Activated B cell treated with CpG ODN at 0.5 μM for 24 hours (primary cell): ENCODE results near the gene MAML3. TPM values are rescaled to one million over a fixed set of nuclear protein-coding genes. Genes with fewer than 3 reads are reported as not detected.

ENCODE experiments used
- ATAC-seq: fragments of 200-7000 bp; cut with Tn5 transposase; one replicate; pipeline ENCODE4 v1.10.0; 2021; ENCODE audit warnings: low read depth, mild to moderate bottlenecking, moderate library complexity
- CTCF ChIA-PET: fragments of 350-600 bp; sonication (Branson Sonifier 250); formaldehyde crosslinking; loops from one replicate; lab custom pipeline; 2021; ENCODE audit warnings: antibody characterized with exemption; lab: Charles Lee
- POLR2A ChIA-PET: fragments of 350-600 bp; sonication (Branson Sonifier 250); formaldehyde crosslinking; loops from one replicate; lab custom pipeline; 2021; ENCODE audit warnings: antibody characterized with exemption; lab: Charles Lee
- DNase-seq: peaks from one replicate; pipeline ENCODE4 v3.0.0; 2022
- H3K27ac Mint-ChIP-seq: one replicate; pipeline ENCODE4 v1.8.0; 2020; ENCODE audit warnings: mixed read lengths
- H3K27me3 Mint-ChIP-seq: one replicate; pipeline ENCODE4 v1.8.0; 2021; ENCODE audit warnings: mixed read lengths
- H3K36me3 Mint-ChIP-seq: one replicate; pipeline ENCODE4 v1.8.0; 2021; ENCODE audit warnings: low read depth, mixed read lengths
- H3K4me1 Mint-ChIP-seq: one replicate; pipeline ENCODE4 v1.8.0; 2021; ENCODE audit warnings: mixed read lengths
- H3K4me3 Mint-ChIP-seq: one replicate; pipeline ENCODE4 v1.8.0; 2020; ENCODE audit warnings: mild to moderate bottlenecking, mixed read lengths
- H3K9me3 Mint-ChIP-seq: one replicate; pipeline ENCODE4 v1.8.0; 2020; ENCODE audit warnings: mixed read lengths
- intact Hi-C: fragments of 100-400 bp; cut with micrococcal nuclease; formaldehyde crosslinking; loops from one replicate; pipeline ENCODE4 v1.15.1; 2024
- total RNA-seq: library from RNA; stranded (reverse); gene quantifications from 2 replicates; pipeline ENCODE4 v1.2.3, GENCODE V29; 2022
- TF ChIP-seq, protein P1 (sequence below): fragments of 200-600 bp; IDR thresholded peaks from one replicate; pipeline ENCODE4 v1.8.0; 2022; ENCODE audit warnings: antibody characterized with exemption, mild to moderate bottlenecking

MAML3 gene
- total RNA-seq, 1 donor from 2014 or later = 2.6 TPM

DNA sequence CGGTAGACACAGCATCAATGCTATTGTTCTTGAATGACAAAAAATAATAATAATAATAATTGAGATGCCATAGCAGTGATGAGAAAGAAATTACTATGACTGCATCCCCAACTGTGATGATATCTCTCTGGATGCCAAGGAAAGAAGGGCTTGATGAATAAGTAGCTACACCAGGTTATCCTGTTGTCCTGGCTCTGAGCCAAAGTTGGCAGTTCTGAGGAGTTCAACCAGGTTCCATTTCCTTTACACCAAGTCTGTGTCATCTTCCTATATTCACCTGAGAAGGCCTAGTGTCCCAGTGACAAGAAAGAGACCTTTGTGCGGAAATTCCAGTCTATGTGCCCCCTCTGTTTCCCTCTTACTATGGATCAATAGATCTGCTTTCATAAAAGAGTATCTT, 3.4 kb upstream of the MAML3 start:
- peaks cover 36% of the 10 kb centered on the region for H3K4me1 Mint-ChIP-seq
- ChIA-PET POLR2A (interaction anchor here (1.6 to 3.2 kb wide), 2 partner anchors 77 to 86 kb away, joined by 12 to 13 read pairs; no protein-coding TSS in a partner anchor), CTCF (interaction anchor here (1.5 kb wide), 1 partner anchor 86 kb away, joined by 5 read pairs; no protein-coding TSS in a partner anchor)
- H3K27me3 Mint-ChIP-seq = peaks cover 39% of the 10 kb centered on the region
- no peak overlapping the region for H3K4me3 Mint-ChIP-seq
- no peak for DNase-seq
- no peak overlapping the region for H3K27ac Mint-ChIP-seq
- ATAC-seq = no peak
- peaks cover 3% of the 10 kb centered on the region for H3K36me3 Mint-ChIP-seq
- peaks cover 2% of the 10 kb centered on the region for H3K9me3 Mint-ChIP-seq
- TF ChIP-seq, protein P1, sequence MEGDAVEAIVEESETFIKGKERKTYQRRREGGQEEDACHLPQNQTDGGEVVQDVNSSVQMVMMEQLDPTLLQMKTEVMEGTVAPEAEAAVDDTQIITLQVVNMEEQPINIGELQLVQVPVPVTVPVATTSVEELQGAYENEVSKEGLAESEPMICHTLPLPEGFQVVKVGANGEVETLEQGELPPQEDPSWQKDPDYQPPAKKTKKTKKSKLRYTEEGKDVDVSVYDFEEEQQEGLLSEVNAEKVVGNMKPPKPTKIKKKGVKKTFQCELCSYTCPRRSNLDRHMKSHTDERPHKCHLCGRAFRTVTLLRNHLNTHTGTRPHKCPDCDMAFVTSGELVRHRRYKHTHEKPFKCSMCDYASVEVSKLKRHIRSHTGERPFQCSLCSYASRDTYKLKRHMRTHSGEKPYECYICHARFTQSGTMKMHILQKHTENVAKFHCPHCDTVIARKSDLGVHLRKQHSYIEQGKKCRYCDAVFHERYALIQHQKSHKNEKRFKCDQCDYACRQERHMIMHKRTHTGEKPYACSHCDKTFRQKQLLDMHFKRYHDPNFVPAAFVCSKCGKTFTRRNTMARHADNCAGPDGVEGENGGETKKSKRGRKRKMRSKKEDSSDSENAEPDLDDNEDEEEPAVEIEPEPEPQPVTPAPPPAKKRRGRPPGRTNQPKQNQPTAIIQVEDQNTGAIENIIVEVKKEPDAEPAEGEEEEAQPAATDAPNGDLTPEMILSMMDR = no peak
- intact Hi-C loops = loop anchor here (2.0 to 10.0 kb wide), 2 partner anchors 423 to 493 kb away; partner anchors contain the start of gene MGST2

DNA sequence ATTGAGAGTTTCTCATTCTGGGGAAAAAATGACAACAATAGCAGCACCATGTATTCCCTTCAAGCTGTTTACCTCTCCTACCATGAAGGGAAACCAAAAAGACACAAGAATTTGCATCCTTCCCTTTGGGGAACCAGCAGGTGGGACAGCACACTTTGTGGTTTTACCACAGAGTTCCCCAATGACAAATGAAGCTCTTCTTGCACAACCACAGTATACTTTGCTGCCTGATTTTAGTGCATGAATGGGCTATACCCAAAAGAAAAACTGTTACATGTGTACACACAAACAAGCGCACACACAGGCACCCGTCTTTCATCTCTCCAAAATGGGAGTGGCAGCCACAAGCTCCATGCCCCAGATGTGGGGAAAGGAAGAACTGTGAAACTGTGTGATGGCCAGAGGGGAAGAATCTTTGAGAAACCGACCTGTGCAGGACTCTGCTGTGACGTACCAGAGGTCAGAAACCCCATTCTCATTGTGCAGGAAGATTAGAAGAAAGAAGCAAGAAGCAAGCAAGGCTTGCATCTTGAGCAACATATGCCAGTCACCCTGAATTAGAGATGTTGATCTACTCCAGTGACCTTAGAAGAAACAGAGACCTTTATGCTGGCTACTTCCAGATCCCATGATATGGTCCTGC, 2.7 kb upstream of the MAML3 start:
- Mint-ChIP-seq H3K4me1 (peaks cover 42% of the 10 kb centered on the region), H3K27me3 (peaks cover 37% of the 10 kb centered on the region), H3K9me3 (no peaks in the 10 kb centered on the region), H3K27ac (peak overlapping the region; percentile 78), H3K36me3 (peaks cover 5% of the 10 kb centered on the region), H3K4me3 (peak overlapping the region; percentile 55)
- TF ChIP-seq, protein P1 = no peak
- POLR2A ChIA-PET = interaction anchor here (0.9 to 3.2 kb wide), 6 partner anchors 78 to 107 kb away, joined by 3 to 13 read pairs (median 4); no protein-coding TSS in a partner anchor
- intact Hi-C loops = loop anchor here (1.0 to 10.0 kb wide), 3 partner anchors 103 to 492 kb away; partner anchors contain the start of gene MGST2
- CTCF ChIA-PET = interaction anchor here (1.2 to 2.1 kb wide), 3 partner anchors 87 to 104 kb away, joined by 3 to 6 read pairs (median 5); no protein-coding TSS in a partner anchor
- peak; percentile 26 for ATAC-seq
- DNase-seq = peak; percentile 22

DNA sequence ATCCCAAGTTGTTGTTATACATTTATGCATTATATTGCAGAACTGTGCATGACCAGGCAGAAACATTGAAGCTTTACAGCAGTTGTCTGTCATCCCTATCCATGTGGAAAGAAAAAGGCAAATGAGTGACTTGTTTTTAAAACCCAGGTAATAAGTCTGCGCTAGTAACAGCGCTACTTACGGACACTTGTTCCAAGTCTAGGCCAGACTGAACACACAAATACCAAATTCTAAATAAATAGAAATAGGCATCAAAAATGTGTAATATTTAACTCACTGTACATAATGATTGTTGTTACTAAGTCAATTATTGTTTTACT, 548 bp upstream of the MAML3 start:
- no peak for DNase-seq
- POLR2A ChIA-PET = interaction anchor here (0.5 to 3.2 kb wide), 7 partner anchors 9 to 99 kb away, joined by 3 to 12 read pairs (median 4); no protein-coding TSS in a partner anchor
- CTCF ChIA-PET = interaction anchor here (1.7 kb wide), 1 partner anchor 98 kb away, joined by 6 read pairs; no protein-coding TSS in a partner anchor
- intact Hi-C loops = loop anchor here (1.0 to 10.0 kb wide), 9 partner anchors 95 to 1072 kb away; partner anchors contain the start of genes ELMOD2, MGST2, NAA15 and SCOC
- peak overlapping the region; percentile 88 for H3K4me3 Mint-ChIP-seq
- peaks cover 24% of the 10 kb centered on the region for H3K27me3 Mint-ChIP-seq
- H3K9me3 Mint-ChIP-seq = no peaks in the 10 kb centered on the region
- no peak for ATAC-seq
- TF ChIP-seq, protein P1 = no peak
- peak overlapping the region; percentile 81 for H3K27ac Mint-ChIP-seq
- peaks cover 52% of the 10 kb centered on the region for H3K4me1 Mint-ChIP-seq
- peaks cover 7% of the 10 kb centered on the region for H3K36me3 Mint-ChIP-seq

DNA sequence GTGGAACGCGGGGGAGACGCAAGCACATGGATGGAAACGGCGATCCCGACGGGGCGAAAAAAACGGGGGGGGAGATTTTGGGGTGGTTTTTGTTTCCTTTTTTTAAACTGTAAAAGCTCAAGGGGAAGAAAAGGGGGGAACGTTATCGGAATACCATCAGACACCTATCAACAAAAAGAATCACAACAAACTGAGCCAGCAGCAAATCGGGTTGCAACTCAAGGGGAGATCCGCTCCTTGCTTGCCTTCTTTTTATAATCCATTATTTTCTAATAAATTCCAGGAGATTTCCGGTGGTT, 616 bp downstream of the MAML3 start:
- Mint-ChIP-seq H3K4me1 (peaks cover 52% of the 10 kb centered on the region), H3K27ac (peak overlapping the region; percentile 81), H3K27me3 (peaks cover 32% of the 10 kb centered on the region), H3K4me3 (peak overlapping the region; percentile 88), H3K36me3 (peaks cover 7% of the 10 kb centered on the region), H3K9me3 (no peaks in the 10 kb centered on the region)
- intact Hi-C loops = loop anchor here (1.0 to 10.0 kb wide), 8 partner anchors 369 to 1138 kb away; partner anchors contain the start of genes ELF2, ELMOD2, MGST2 and NOCT
- TF ChIP-seq, protein P1 = no peak
- CTCF ChIA-PET = interaction anchor here (1.0 to 1.7 kb wide), 3 partner anchors 59 to 101 kb away, joined by 3 to 6 read pairs (median 5); no protein-coding TSS in a partner anchor
- no peak for ATAC-seq
- no peak for DNase-seq
- POLR2A ChIA-PET = interaction anchor here (0.6 to 1.6 kb wide), 8 partner anchors 58 to 370 kb away, joined by 4 to 8 read pairs (median 4); partner anchors contain the start of gene ELMOD2
